ENCODE results near the gene GABRB3.
"Not testable (repeated sequence)": the region's sequence is repeated elsewhere in the genome, so short reads cannot be mapped to it uniquely, and the experiment has no call there.

The GABRB3 gene

GRCh38 chr15:26731965-26732364 lies 40.9 kb downstream of the GABRB3 start:
- DNase-seq = no peak

- no peak for DNase-seq
Measured at GRCh38 chr15:26729581-26729980, 43.3 kb downstream of the GABRB3 start.

GRCh38 chr15:26729030-26729429 lies 43.8 kb downstream of the GABRB3 start:
- no peak for DNase-seq

- DNase-seq = no peak
Measured at GRCh38 chr15:26724381-26725150, 48.3 kb downstream of the GABRB3 start.

GRCh38 chr15:26722621-26723160 lies 50.2 kb downstream of the GABRB3 start:
- no peak for DNase-seq

- DNase-seq = no peak
Measured at GRCh38 chr15:26721232-26721967, 51.5 kb downstream of the GABRB3 start.

GRCh38 chr15:26720546-26720945 lies 52.3 kb downstream of the GABRB3 start:
- DNase-seq = no peak

- not testable (repeated sequence) for DNase-seq
Measured at GRCh38 chr15:26719866-26720265, 53.0 kb downstream of the GABRB3 start.

GRCh38 chr15:26716069-26716468 lies 56.8 kb downstream of the GABRB3 start:
- no peak for DNase-seq

GRCh38 chr15:26713498-26713897 lies 59.4 kb downstream of the GABRB3 start:
- DNase-seq = no peak

GRCh38 chr15:26712335-26712734 lies 60.5 kb downstream of the GABRB3 start:
- no peak for DNase-seq

- DNase-seq = no peak
Measured at GRCh38 chr15:26711445-26711844, 61.4 kb downstream of the GABRB3 start.

GRCh38 chr15:26702381-26702780 lies 70.5 kb downstream of the GABRB3 start:
- DNase-seq = no peak

- DNase-seq = no peak
Measured at GRCh38 chr15:26698555-26698954, 74.3 kb downstream of the GABRB3 start.

- no peak for DNase-seq
Measured at GRCh38 chr15:26697913-26698312, 75.0 kb downstream of the GABRB3 start.

GRCh38 chr15:26691249-26691648 lies 81.6 kb downstream of the GABRB3 start:
- DNase-seq = no peak

GRCh38 chr15:26690778-26691177 lies 82.1 kb downstream of the GABRB3 start:
- no peak for DNase-seq

GRCh38 chr15:26689462-26689861 lies 83.4 kb downstream of the GABRB3 start:
- DNase-seq = no peak

GRCh38 chr15:26686547-26687187 lies 86.2 kb downstream of the GABRB3 start:
- no peak for DNase-seq

GRCh38 chr15:26682598-26683164 lies 90.2 kb downstream of the GABRB3 start:
- DNase-seq = no peak

GRCh38 chr15:26679927-26680326 lies 92.9 kb downstream of the GABRB3 start:
- DNase-seq = no peak

GRCh38 chr15:26676115-26676514 lies 96.8 kb downstream of the GABRB3 start:
- DNase-seq = no peak

GRCh38 chr15:26674467-26674866 lies 98.4 kb downstream of the GABRB3 start:
- no peak for DNase-seq

Measured in KG1 (cell line).